Esophagus muscularis mucosa (tissue), 3 donors: Measurements from ENCODE around the gene CFL1.

Experiments used
- POLR2A ChIP-seq: fragments of 450-650 bp; IDR thresholded peaks from one replicate; pipeline ENCODE4 v1.6.1; 2017; ENCODE audit warnings: antibody characterized with exemption, moderate library complexity, mild to moderate bottlenecking, low read depth
- TF ChIP-seq, protein P1 (sequence below), 3 experiments: fragments of 200-600 bp in 2 of 3; fragments of 450-650 bp in 1 of 3; sonication (generic) in 2 of 3; IDR thresholded peaks; one replicate each; pipeline ENCODE4 v1.5.1; 2017 to 2019; ENCODE audit warnings: antibody characterized with exemption in 3 of 3, mild to moderate bottlenecking in 2 of 3, moderate library complexity in 1 of 3

DNA sequence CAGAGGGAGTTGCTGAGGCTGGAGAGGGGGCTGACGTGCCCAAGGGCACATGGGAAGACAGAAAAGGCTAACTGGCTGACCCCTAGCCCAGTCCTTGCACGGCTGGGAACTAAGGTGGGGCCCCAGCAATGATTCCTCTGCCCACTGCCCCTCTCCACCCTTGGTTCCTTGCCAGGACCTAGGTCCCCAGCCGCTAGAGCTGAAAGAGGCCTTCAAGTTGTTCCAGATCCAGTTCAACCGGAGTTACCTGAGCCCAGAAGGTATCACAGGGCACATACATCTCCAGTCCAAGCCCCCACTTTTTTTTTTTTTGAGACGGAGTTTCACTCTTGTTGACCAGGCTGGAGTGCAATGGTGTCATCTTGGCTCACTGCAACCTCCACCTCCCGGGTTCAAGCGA is 22.0 kb upstream of the CFL1 start:
- TF ChIP-seq, protein P1, sequence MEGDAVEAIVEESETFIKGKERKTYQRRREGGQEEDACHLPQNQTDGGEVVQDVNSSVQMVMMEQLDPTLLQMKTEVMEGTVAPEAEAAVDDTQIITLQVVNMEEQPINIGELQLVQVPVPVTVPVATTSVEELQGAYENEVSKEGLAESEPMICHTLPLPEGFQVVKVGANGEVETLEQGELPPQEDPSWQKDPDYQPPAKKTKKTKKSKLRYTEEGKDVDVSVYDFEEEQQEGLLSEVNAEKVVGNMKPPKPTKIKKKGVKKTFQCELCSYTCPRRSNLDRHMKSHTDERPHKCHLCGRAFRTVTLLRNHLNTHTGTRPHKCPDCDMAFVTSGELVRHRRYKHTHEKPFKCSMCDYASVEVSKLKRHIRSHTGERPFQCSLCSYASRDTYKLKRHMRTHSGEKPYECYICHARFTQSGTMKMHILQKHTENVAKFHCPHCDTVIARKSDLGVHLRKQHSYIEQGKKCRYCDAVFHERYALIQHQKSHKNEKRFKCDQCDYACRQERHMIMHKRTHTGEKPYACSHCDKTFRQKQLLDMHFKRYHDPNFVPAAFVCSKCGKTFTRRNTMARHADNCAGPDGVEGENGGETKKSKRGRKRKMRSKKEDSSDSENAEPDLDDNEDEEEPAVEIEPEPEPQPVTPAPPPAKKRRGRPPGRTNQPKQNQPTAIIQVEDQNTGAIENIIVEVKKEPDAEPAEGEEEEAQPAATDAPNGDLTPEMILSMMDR (IDR thresholded peaks at IDR 0.05): no peak
- TF ChIP-seq POLR2A: no peak
